ENCODE measurements around the gene SCRN2. TPM values are rescaled to one million over a fixed set of nuclear protein-coding genes. Genes with fewer than 3 reads are reported as not detected.
A peak's percentile ranks its signal among the peaks of the same experiment; 100 is the strongest.

SCRN2 gene
- total and polyA plus RNA-seq, 2 of the 8 experiments (the other 6 are each of a cell fraction or from before 2014, with no cell fraction given): 24.4 to 42.3 TPM

- TF ChIP-seq FOSL1 (IDR thresholded peaks at IDR 0.05; ENCODE audit: insufficient read depth, low read depth, low read length): no peak
- no peak for TF ChIP-seq CBX5 (IDR thresholded peaks at IDR 0.05; ENCODE audit: low read depth, low read length)
- peak; percentile 44; the same call in 1 of the 2 replicates for TF ChIP-seq SP2 (IDR thresholded peaks at IDR 0.05; ENCODE audit: low read length)
- no peak for TF ChIP-seq RBBP5 (IDR thresholded peaks at IDR 0.05; ENCODE audit: borderline replicate concordance, low read depth, low read length)
- no peak for TF ChIP-seq CBX8 (IDR thresholded peaks at IDR 0.05; ENCODE audit: borderline replicate concordance, low read depth, low read length)
- no peak for TF ChIP-seq TEAD4 (IDR thresholded peaks at IDR 0.05; ENCODE audit: low read depth, low read length)
- no peak for TF ChIP-seq CREB1 (IDR thresholded peaks at IDR 0.05)
- no peak for TF ChIP-seq TAF1 (IDR thresholded peaks at IDR 0.05; ENCODE audit: low read depth, low read length)
- no peak for TF ChIP-seq JUN (IDR thresholded peaks at IDR 0.05; ENCODE audit: low read depth, low read length)
- peak in 1 of 2 experiments; percentile 23; a peak in 1 of 3 replicates for TF ChIP-seq EP300 (IDR thresholded peaks at IDR 0.05; ENCODE audit: borderline replicate concordance in 1 of 2, low read depth in 2 of 2, low read length in 2 of 2)
- no peak for TF ChIP-seq USF2 (IDR thresholded peaks at IDR 0.05; ENCODE audit: low read length)
- no peak for TF ChIP-seq TCF12 (IDR thresholded peaks at IDR 0.05; ENCODE audit: low read depth, low read length)
- TF ChIP-seq SP1 (IDR thresholded peaks at IDR 0.05; ENCODE audit: low read depth, low read length): no peak
- TF ChIP-seq BACH1 (IDR thresholded peaks at IDR 0.05; ENCODE audit: low read length): no peak
- peak; percentile 32; the same call in 1 of the 2 replicates for TF ChIP-seq MAX (IDR thresholded peaks at IDR 0.05)
- no peak for TF ChIP-seq ZNF274 (IDR thresholded peaks at IDR 0.05; ENCODE audit: borderline replicate concordance, extremely low read depth, low read length)
- TF ChIP-seq POLR2AphosphoS5 (IDR thresholded peaks at IDR 0.05; ENCODE audit: low read depth, low read length): no peak
- no peak for TF ChIP-seq EZH2 (IDR thresholded peaks at IDR 0.05; ENCODE audit: low read depth, low read length, severe bottlenecking)
- no peak for TF ChIP-seq CHD2 (IDR thresholded peaks at IDR 0.05; ENCODE audit: low read length)
- TF ChIP-seq NANOG (IDR thresholded peaks at IDR 0.05; ENCODE audit: insufficient read depth, low read depth, low read length, poor library complexity, severe bottlenecking): no peak
- no peak for TF ChIP-seq HDAC6 (IDR thresholded peaks at IDR 0.05; ENCODE audit: low read depth, low read length)
- TF ChIP-seq E2F6 (IDR thresholded peaks at IDR 0.05): peak; percentile 30; the same call in 1 of the 2 replicates
These were observed 19.4 kb downstream of the SCRN2 start, which contains the start of gene OSBPL7 (continued) for GRCh38 chr17:47821424-47822391.

Measured in H1 (cell line).